ENCODE measurements around the gene CFAP99.

The CFAP99 gene

GRCh38 chr4:2445571-2445970, 26.8 kb downstream of the CFAP99 start:
- no peak for TF ChIP-seq CTCF (IDR thresholded peaks at IDR 0.05)

- TF ChIP-seq CTCF (IDR thresholded peaks at IDR 0.05), result no peak
Measured at GRCh38 chr4:2446656-2447564, 28.2 kb downstream of the CFAP99 start.

- no peak for TF ChIP-seq CTCF (IDR thresholded peaks at IDR 0.05)
Measured at GRCh38 chr4:2448589-2448988, 29.8 kb downstream of the CFAP99 start.

- no peak for TF ChIP-seq CTCF (IDR thresholded peaks at IDR 0.05)
Measured at GRCh38 chr4:2449051-2449450, 30.3 kb downstream of the CFAP99 start.

GRCh38 chr4:2449511-2450392, 31.0 kb downstream of the CFAP99 start:
- TF ChIP-seq CTCF (IDR thresholded peaks at IDR 0.05), result no peak

GRCh38 chr4:2450394-2451035, 31.8 kb downstream of the CFAP99 start:
- TF ChIP-seq CTCF (IDR thresholded peaks at IDR 0.05), result no peak

- no peak for TF ChIP-seq CTCF (IDR thresholded peaks at IDR 0.05)
Measured at GRCh38 chr4:2451036-2451520, 32.3 kb downstream of the CFAP99 start.

Measured in LNCAP (cell line).